Psoas muscle (tissue), 8 donors: ENCODE data around the gene FOXP2. TPM values are rescaled to one million over a fixed set of nuclear protein-coding genes. Genes with fewer than 3 reads are reported as not detected.

Experiments used
- ATAC-seq, 4 donors: fragments of 200-7000 bp; cut with Tn5 transposase; one replicate each; pipeline ENCODE4 v1.9.1; 2020; ENCODE audit warnings: moderate library complexity in 3 of 4, mild to moderate bottlenecking in 2 of 4
- DNase-seq, 2 donors: peaks; one replicate each; pipeline ENCODE4 v3.0.0-alpha.2; 2020
- H3K27ac ChIP-seq: fragments of 200-600 bp; one replicate; pipeline ENCODE4 v1.8.0; 2022
- H3K27me3 ChIP-seq, 3 donors: fragments of 200-600 bp in 1 of 3; one replicate each; pipeline versions ENCODE4 v1.6.1 to v1.8.0; 2013 to 2022; ENCODE audit warnings: low read length in 2 of 3, mild to moderate bottlenecking in 2 of 3, moderate library complexity in 1 of 3; ENCODE audit not compliant: insufficient read depth in 3 of 3
- H3K36me3 ChIP-seq, 2 donors: fragments of 200-600 bp in 1 of 2; one replicate each; pipeline versions ENCODE4 v1.6.1 to v1.8.0; 2013 to 2022; ENCODE audit warnings: low read depth in 1 of 2, mild to moderate bottlenecking in 1 of 2, moderate library complexity in 1 of 2; ENCODE audit not compliant: insufficient read depth in 1 of 2
- H3K4me1 ChIP-seq: fragments of 200-600 bp; one replicate; pipeline ENCODE4 v1.8.0; 2022
- H3K4me3 ChIP-seq: fragments of 200-600 bp; one replicate; pipeline ENCODE4 v1.8.0; 2022; ENCODE audit warnings: mild to moderate bottlenecking
- H3K9me3 ChIP-seq: fragments of 200-600 bp; one replicate; pipeline ENCODE4 v1.8.0; 2022
- WGBS, 3 donors: extraction: QIAGEN DNeasy Blood & Tissue Kit; methylation state at CpG; one replicate each; pipeline versions ENCODE4 v1.1.6 to v1.1.7; 2013; 5-methylcytosine and 5-hydroxymethylcytosine counted together
- intact Hi-C, 2 donors: fragments of 100-400 bp; cut with DNase I; formaldehyde crosslinking; loops; one replicate each; pipeline versions ENCODE4 v1.11.0 to v1.14.2; 2022
- polyA plus RNA-seq, 3 donors: library from polyadenylated mRNA; stranded (reverse); fragments of 200-250 nt; gene quantifications; one replicate each; pipeline ENCODE4 v1.2.3, GENCODE V29; 2013
- total RNA-seq, 4 donors: library from RNA; stranded (reverse); fragmentation: NEBNext Ultra II Directional in 2 of 4; extraction: Animal tissue kit (Norgen Biotek cat#: 25700) in 2 of 4; gene quantifications; one replicate each; pipeline versions ENCODE4 v1.2.1 to v1.2.4, GENCODE V29; 2021 to 2023
- TF ChIP-seq, protein P1 (sequence below): fragments of 200-600 bp; IDR thresholded peaks from one replicate; pipeline ENCODE4 v1.8.0; 2022; ENCODE audit warnings: antibody characterized with exemption
- donor health status: healthy with polysubstance abuse.
- donor health status: DM: no; HTN: no; CAD: no; lungs with moderate emphysema.
- donor health status: Bipolar disorder and iron deficiency.
- donor health status: healthy.
- donor health status: DM: yes; HTN: yes; CAD: no.
- donor health status: DM: no; HTN: no; CAD: no.
- donor health status: DM: no; HTN: no; CAD: no.
- donor health status: DM: yes; HTN: yes; CAD: no.

Gene FOXP2
- total and polyA plus RNA-seq, 7 donors, result 0.35 to 6.7 (median 5.1) TPM

DNA sequence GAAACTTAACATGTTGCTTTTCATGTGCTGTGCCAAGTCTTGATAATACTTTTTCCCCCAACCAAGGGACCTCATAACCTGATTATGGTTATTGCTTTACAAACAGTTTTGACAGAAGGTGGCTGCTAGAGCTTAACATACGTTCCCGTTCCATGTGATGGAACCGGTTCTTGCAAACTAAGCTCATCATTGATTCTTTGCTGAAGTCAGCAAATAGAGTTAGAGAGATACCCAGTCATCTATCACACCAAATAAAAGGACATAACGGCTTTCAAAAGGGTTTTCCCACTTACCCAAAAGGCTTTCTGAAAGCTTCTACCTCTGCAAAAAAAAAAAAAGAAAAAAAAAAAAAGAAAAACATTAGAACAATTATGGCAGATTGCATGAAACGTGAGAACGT is 277.0 kb downstream of the FOXP2 start:
- Histone ChIP-seq H3K4me3 (no peak overlapping the region), H3K27me3 (no peaks in the 10 kb centered on the region), H3K36me3 (peaks cover 0 to 4% of the 10 kb centered on the region in 2 donors), H3K27ac (no peak overlapping the region), H3K9me3 (no peaks in the 10 kb centered on the region), H3K4me1 (no peaks in the 10 kb centered on the region)
- WGBS, 3 donors, result 95 to 98% (median 96%) methylated on average over 6 of the region's 6 CpGs
- ATAC-seq, result no peak
- TF ChIP-seq, protein P1, sequence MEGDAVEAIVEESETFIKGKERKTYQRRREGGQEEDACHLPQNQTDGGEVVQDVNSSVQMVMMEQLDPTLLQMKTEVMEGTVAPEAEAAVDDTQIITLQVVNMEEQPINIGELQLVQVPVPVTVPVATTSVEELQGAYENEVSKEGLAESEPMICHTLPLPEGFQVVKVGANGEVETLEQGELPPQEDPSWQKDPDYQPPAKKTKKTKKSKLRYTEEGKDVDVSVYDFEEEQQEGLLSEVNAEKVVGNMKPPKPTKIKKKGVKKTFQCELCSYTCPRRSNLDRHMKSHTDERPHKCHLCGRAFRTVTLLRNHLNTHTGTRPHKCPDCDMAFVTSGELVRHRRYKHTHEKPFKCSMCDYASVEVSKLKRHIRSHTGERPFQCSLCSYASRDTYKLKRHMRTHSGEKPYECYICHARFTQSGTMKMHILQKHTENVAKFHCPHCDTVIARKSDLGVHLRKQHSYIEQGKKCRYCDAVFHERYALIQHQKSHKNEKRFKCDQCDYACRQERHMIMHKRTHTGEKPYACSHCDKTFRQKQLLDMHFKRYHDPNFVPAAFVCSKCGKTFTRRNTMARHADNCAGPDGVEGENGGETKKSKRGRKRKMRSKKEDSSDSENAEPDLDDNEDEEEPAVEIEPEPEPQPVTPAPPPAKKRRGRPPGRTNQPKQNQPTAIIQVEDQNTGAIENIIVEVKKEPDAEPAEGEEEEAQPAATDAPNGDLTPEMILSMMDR, result no peak
- intact Hi-C loops, result no loop called here
- no peak for DNase-seq

- no peak overlapping the region for H3K27ac ChIP-seq
- no peaks in the 10 kb centered on the region for H3K9me3 ChIP-seq
- WGBS, 3 donors, result 86 to 91% (median 89%) methylated on average over 4 of the region's 4 CpGs
- H3K36me3 ChIP-seq, result peaks cover 0 to 1% of the 10 kb centered on the region in 2 donors
- intact Hi-C loops, result no loop called here
- no peak for ATAC-seq
- no peaks in the 10 kb centered on the region for H3K4me1 ChIP-seq
- H3K27me3 ChIP-seq, result no peaks in the 10 kb centered on the region
- TF ChIP-seq, protein P1, result no peak
- H3K4me3 ChIP-seq, result no peak overlapping the region
- DNase-seq, result no peak
These were observed 280.6 kb downstream of the FOXP2 start for GRCh38 chr7:114695182-114695581.

DNA sequence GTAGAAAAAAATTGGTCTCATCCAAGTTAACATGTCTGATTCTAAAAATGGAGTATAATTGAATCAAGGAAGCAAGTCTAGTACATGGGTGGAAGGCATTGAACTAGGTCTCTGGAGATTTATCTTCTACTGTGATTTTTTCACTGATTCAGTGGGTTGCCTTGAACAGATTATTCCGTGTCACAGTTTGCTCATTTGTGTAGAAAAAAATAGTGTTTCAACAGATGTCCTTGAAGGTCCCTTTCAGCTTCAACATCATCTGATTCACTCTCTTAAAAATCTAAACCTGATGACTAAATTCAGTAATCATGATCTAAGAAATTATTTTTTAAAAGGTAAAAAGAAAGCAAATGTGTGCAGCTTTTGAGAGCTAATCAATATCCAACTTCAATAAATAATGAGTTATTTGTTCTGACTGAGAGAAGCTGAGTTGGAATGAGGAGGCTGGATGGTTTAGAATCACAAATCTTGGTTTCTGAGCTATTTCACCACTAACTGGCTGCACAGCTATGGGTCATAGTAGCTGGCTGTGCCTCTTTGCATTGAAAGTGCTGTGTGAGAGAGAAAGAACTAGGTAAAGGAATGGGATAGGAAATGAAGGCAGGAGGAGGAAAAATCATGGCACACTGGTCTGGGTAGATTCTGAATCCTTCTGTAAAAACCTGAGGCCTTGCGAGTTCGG is 285.8 kb downstream of the FOXP2 start:
- ATAC-seq, result no peak
- WGBS, 3 donors, result 80 to 93% (median 80%) methylated on average over 3 of the region's 3 CpGs

DNA sequence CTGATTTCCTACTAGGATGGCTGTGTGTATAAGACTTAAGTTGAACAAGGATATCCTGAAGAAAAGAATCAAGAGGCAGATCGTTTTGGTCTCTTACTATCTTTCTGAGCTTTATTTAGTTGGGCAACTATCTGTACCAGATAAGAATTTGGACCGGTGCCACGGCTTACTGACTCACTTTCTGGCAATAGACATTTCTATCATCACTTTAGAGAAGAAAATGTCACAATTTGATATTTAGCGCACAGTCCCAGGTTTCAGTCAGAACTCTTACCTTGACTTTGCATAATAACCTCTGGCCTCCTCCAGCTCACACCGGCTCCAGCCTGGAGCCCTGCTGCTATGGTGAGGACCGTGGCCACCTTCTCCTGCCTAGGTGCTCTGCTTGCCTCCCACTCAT is 289.1 kb downstream of the FOXP2 start:
- H3K9me3 ChIP-seq, result no peaks in the 10 kb centered on the region
- H3K4me1 ChIP-seq, result no peaks in the 10 kb centered on the region
- no peaks in the 10 kb centered on the region for H3K36me3 ChIP-seq
- no peak overlapping the region for H3K4me3 ChIP-seq
- DNase-seq, result peak in 1 of 2 donors; percentile 13
- no peaks in the 10 kb centered on the region for H3K27me3 ChIP-seq
- intact Hi-C loops, result no loop called here
- no peak for ATAC-seq
- WGBS, 3 donors, result 81 to 83% (median 81%) methylated on average over 6 of the region's 6 CpGs
- TF ChIP-seq, protein P1, result no peak
- no peak overlapping the region for H3K27ac ChIP-seq

More for the DNA sequence above, 285.8 kb downstream of the FOXP2 start:
- no peaks in the 10 kb centered on the region for H3K36me3 ChIP-seq
- no peak overlapping the region for H3K4me3 ChIP-seq
- TF ChIP-seq, protein P1, result no peak
- no peaks in the 10 kb centered on the region for H3K4me1 ChIP-seq
- DNase-seq, result no peak
- no peaks in the 10 kb centered on the region for H3K9me3 ChIP-seq
- H3K27me3 ChIP-seq, result no peaks in the 10 kb centered on the region
- intact Hi-C loops, result no loop called here
- H3K27ac ChIP-seq, result no peak overlapping the region

- H3K27ac ChIP-seq, result no peak overlapping the region
- H3K4me3 ChIP-seq, result no peak overlapping the region
- no peak for ATAC-seq
- H3K4me1 ChIP-seq, result no peaks in the 10 kb centered on the region
- no peak for DNase-seq
- intact Hi-C loops, result no loop called here
- H3K9me3 ChIP-seq, result no peaks in the 10 kb centered on the region
- H3K36me3 ChIP-seq, result no peaks in the 10 kb centered on the region
- TF ChIP-seq, protein P1, result no peak
- H3K27me3 ChIP-seq, result no peaks in the 10 kb centered on the region
- WGBS, 3 donors, result 75 to 79% (median 76%) methylated on average over 6 of the region's 6 CpGs
These were observed 294.0 kb downstream of the FOXP2 start for GRCh38 chr7:114708646-114709045.
